Measurements from ENCODE around the gene SMAD6.
"Not testable (repeated sequence)": the region's sequence is repeated elsewhere in the genome, so short reads cannot be mapped to it uniquely, and the experiment has no call there.

Gene SMAD6

GRCh38 chr15:66826507-66826906 lies 124.5 kb downstream of the SMAD6 start:
- no peak overlapping the region for H2AFZ ChIP-seq (ENCODE audit: low read depth)
- no peaks in the 10 kb centered on the region for H4K20me1 ChIP-seq (ENCODE audit: insufficient read depth)
- no peaks in the 10 kb centered on the region for H3K79me2 ChIP-seq (ENCODE audit: insufficient read depth, low read depth)
- no peaks in the 10 kb centered on the region for H3K36me3 ChIP-seq (ENCODE audit: insufficient read depth)
- TF ChIP-seq CTCF (conservative IDR thresholded peaks at IDR 0.05; ENCODE audit: low read depth, low read length): no peak
- no peaks in the 10 kb centered on the region for H3K27me3 ChIP-seq (ENCODE audit: insufficient read depth, low read depth)
- H3K4me3 ChIP-seq (IDR thresholded peaks at IDR 0.05; ENCODE audit: insufficient read depth, low read depth, low read length): no peak overlapping the region
- H3K27ac ChIP-seq: no peak overlapping the region
- no peak overlapping the region for H3K9ac ChIP-seq
- H3K4me2 ChIP-seq: no peak overlapping the region
- no peaks in the 10 kb centered on the region for H3K4me1 ChIP-seq (ENCODE audit: low read depth, poor library complexity, severe bottlenecking)

GRCh38 chr15:66827039-66827697 lies 125.1 kb downstream of the SMAD6 start:
- no peaks in the 10 kb centered on the region for H3K79me2 ChIP-seq (ENCODE audit: insufficient read depth, low read depth)
- H3K27ac ChIP-seq: no peak overlapping the region
- H3K4me2 ChIP-seq: no peak overlapping the region
- H3K27me3 ChIP-seq (ENCODE audit: insufficient read depth, low read depth): no peaks in the 10 kb centered on the region
- no peaks in the 10 kb centered on the region for H4K20me1 ChIP-seq (ENCODE audit: insufficient read depth)
- H3K36me3 ChIP-seq (ENCODE audit: insufficient read depth): no peaks in the 10 kb centered on the region
- TF ChIP-seq CTCF (conservative IDR thresholded peaks at IDR 0.05; ENCODE audit: low read depth, low read length): no peak
- H3K4me1 ChIP-seq (ENCODE audit: low read depth, poor library complexity, severe bottlenecking): no peaks in the 10 kb centered on the region
- no peak overlapping the region for H3K9ac ChIP-seq
- no peak overlapping the region for H2AFZ ChIP-seq (ENCODE audit: low read depth)
- H3K4me3 ChIP-seq (IDR thresholded peaks at IDR 0.05; ENCODE audit: insufficient read depth, low read depth, low read length): no peak overlapping the region

DNA sequence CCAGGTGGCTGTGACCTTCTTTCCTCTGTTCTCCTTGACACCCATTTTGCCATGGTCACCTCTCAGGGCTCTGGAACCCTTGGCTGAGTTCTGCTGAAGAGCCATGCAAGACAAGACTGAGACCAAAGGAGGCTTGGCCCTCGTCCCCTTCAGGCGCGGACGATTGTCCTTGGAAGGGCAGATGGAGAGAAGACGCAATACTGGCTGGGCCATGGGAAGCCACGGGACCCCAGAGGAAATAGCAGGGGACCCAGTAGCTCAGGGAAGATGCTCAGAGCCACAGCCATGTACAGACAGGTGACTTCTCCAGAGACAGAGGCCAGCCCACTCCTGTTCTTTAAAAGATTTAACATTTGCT lies 125.6 kb downstream of the SMAD6 start:
- no peak overlapping the region for H2AFZ ChIP-seq (ENCODE audit: low read depth)
- no peak overlapping the region for H3K9ac ChIP-seq
- no peaks in the 10 kb centered on the region for H3K79me2 ChIP-seq (ENCODE audit: insufficient read depth, low read depth)
- no peaks in the 10 kb centered on the region for H3K27me3 ChIP-seq (ENCODE audit: insufficient read depth, low read depth)
- no peaks in the 10 kb centered on the region for H3K36me3 ChIP-seq (ENCODE audit: insufficient read depth)
- H3K27ac ChIP-seq: no peak overlapping the region
- no peak overlapping the region for H3K4me3 ChIP-seq (IDR thresholded peaks at IDR 0.05; ENCODE audit: insufficient read depth, low read depth, low read length)
- no peak for TF ChIP-seq CTCF (conservative IDR thresholded peaks at IDR 0.05; ENCODE audit: low read depth, low read length)
- H3K4me2 ChIP-seq: no peak overlapping the region
- no peaks in the 10 kb centered on the region for H3K4me1 ChIP-seq (ENCODE audit: low read depth, poor library complexity, severe bottlenecking)
- no peaks in the 10 kb centered on the region for H4K20me1 ChIP-seq (ENCODE audit: insufficient read depth)

DNA sequence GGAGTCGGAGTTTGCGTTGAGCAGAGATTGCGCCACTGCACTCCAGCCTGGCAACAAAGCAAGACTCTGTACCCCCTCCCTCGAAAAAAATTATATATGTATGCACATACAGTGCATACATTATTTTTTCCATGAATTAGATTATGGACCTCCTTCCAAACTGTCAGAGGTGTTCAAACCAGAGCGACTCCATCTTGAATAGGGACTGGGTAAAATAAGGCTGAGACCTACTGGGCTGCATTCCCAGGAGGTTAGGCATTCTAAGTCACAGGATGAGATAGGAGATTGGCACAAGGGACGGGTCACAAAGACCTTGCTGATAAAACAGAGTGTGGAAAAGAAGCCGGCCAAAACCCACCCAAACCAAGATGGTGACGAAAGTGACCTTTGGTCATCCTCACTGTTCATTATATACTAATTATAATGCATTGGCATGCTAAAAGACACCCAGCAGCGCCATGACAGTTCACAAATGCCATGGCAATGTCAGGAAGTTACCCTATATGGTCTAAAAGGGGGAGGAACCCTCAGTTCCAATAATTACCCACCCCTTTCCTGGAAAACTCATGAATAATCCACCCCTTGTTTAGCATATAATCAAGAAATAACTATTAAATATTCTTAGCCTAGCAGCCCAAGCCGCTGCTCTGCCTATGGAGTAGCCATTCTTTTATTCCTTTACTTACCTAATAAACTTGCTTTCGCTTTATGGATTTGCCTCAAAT lies 126.9 kb downstream of the SMAD6 start:
- H4K20me1 ChIP-seq (ENCODE audit: insufficient read depth); H3K79me2 ChIP-seq (ENCODE audit: insufficient read depth, low read depth); H3K4me3 ChIP-seq (IDR thresholded peaks at IDR 0.05; ENCODE audit: insufficient read depth, low read depth, low read length); H3K36me3 ChIP-seq (ENCODE audit: insufficient read depth); H3K27ac ChIP-seq; H3K9ac ChIP-seq; H3K4me1 ChIP-seq (ENCODE audit: low read depth, poor library complexity, severe bottlenecking); H3K27me3 ChIP-seq (ENCODE audit: insufficient read depth, low read depth); H2AFZ ChIP-seq (ENCODE audit: low read depth); H3K4me2 ChIP-seq: not testable (repeated sequence)

- H3K27me3 ChIP-seq (ENCODE audit: insufficient read depth, low read depth): no peaks in the 10 kb centered on the region
- no peak overlapping the region for H3K9ac ChIP-seq
- H3K4me2 ChIP-seq: no peak overlapping the region
- H3K4me3 ChIP-seq (IDR thresholded peaks at IDR 0.05; ENCODE audit: insufficient read depth, low read depth, low read length): no peak overlapping the region
- no peaks in the 10 kb centered on the region for H3K4me1 ChIP-seq (ENCODE audit: low read depth, poor library complexity, severe bottlenecking)
- TF ChIP-seq CTCF (conservative IDR thresholded peaks at IDR 0.05; ENCODE audit: low read depth, low read length): no peak
- no peaks in the 10 kb centered on the region for H4K20me1 ChIP-seq (ENCODE audit: insufficient read depth)
- H3K79me2 ChIP-seq (ENCODE audit: insufficient read depth, low read depth): no peaks in the 10 kb centered on the region
- H3K27ac ChIP-seq: no peak overlapping the region
- no peaks in the 10 kb centered on the region for H3K36me3 ChIP-seq (ENCODE audit: insufficient read depth)
- no peak overlapping the region for H2AFZ ChIP-seq (ENCODE audit: low read depth)
Measured at GRCh38 chr15:66829551-66830121, 127.6 kb downstream of the SMAD6 start.

Data from KMS-11 (cell line).